ENCODE data around the gene OR2Y1.

DNA sequence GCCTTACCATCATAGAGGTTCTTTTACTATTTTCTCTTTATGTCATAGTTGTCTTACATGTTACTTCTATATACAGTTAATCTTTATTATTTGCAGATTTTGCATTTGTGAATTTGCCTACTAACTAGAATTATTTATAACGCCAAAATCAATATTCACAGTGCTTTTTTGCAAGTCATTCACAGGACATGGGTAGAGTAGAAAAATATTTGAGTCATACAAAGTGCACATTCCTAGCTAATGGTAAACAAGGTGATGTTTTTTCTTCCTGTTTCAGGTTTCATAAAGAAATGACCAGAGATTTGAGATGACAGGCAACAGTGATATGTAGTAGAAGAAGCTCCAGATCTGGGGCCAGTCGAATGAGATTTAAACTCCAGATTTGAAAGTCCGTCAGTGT lies 30.0 kb upstream of the OR2Y1 start:
- TF ChIP-seq, protein P1, sequence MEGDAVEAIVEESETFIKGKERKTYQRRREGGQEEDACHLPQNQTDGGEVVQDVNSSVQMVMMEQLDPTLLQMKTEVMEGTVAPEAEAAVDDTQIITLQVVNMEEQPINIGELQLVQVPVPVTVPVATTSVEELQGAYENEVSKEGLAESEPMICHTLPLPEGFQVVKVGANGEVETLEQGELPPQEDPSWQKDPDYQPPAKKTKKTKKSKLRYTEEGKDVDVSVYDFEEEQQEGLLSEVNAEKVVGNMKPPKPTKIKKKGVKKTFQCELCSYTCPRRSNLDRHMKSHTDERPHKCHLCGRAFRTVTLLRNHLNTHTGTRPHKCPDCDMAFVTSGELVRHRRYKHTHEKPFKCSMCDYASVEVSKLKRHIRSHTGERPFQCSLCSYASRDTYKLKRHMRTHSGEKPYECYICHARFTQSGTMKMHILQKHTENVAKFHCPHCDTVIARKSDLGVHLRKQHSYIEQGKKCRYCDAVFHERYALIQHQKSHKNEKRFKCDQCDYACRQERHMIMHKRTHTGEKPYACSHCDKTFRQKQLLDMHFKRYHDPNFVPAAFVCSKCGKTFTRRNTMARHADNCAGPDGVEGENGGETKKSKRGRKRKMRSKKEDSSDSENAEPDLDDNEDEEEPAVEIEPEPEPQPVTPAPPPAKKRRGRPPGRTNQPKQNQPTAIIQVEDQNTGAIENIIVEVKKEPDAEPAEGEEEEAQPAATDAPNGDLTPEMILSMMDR (IDR thresholded peaks at IDR 0.05): no peak
- TF ChIP-seq POLR2A (IDR thresholded peaks at IDR 0.05) (no peak), POLR2AphosphoS5 (IDR thresholded peaks at IDR 0.05) (no peak)
